ENCODE measurements around the gene MBD2.
A peak's percentile ranks its signal among the peaks of the same experiment; 100 is the strongest.

Gene MBD2, protein sequence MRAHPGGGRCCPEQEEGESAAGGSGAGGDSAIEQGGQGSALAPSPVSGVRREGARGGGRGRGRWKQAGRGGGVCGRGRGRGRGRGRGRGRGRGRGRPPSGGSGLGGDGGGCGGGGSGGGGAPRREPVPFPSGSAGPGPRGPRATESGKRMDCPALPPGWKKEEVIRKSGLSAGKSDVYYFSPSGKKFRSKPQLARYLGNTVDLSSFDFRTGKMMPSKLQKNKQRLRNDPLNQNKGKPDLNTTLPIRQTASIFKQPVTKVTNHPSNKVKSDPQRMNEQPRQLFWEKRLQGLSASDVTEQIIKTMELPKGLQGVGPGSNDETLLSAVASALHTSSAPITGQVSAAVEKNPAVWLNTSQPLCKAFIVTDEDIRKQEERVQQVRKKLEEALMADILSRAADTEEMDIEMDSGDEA

GRCh38 chr18:54224379-54225014 lies at the start of gene MBD2:
MBD2 (minus strand) TSS chr18:54224669; CDS start chr18:54224559, 110 bp downstream.
- peak; percentile 87 for TF ChIP-seq YY1 (IDR thresholded peaks at IDR 0.05; ENCODE audit: low read depth)
- TF ChIP-seq TAF1 (IDR thresholded peaks at IDR 0.05; ENCODE audit: low read depth), result peak; percentile 70
- 0 out of 2 replicates have a peak, but pooled peaks have one; percentile 32 for TF ChIP-seq ZBTB7A (IDR thresholded peaks at IDR 0.05; ENCODE audit: low read depth)
- TF ChIP-seq TEAD4 (IDR thresholded peaks at IDR 0.05), result peak; percentile 57; the same call in 1 of the 2 replicates
- no peak for TF ChIP-seq CEBPB (IDR thresholded peaks at IDR 0.05)
- TF ChIP-seq TCF12 (IDR thresholded peaks at IDR 0.05; ENCODE audit: low read depth), result peak; percentile 34; the same call in 1 of the 2 replicates

- TF ChIP-seq TAF1 (IDR thresholded peaks at IDR 0.05; ENCODE audit: low read depth), result no peak
- TF ChIP-seq REST (IDR thresholded peaks at IDR 0.05; ENCODE audit: low read depth), result no peak
- TF ChIP-seq, protein P1, sequence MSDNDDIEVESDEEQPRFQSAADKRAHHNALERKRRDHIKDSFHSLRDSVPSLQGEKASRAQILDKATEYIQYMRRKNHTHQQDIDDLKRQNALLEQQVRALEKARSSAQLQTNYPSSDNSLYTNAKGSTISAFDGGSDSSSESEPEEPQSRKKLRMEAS (IDR thresholded peaks at IDR 0.05), result peak; percentile 79
- TF ChIP-seq ZBTB7A (IDR thresholded peaks at IDR 0.05; ENCODE audit: low read depth), result 0 out of 2 replicates have a peak, but pooled peaks have one; percentile 49
- no peak for TF ChIP-seq YY1 (IDR thresholded peaks at IDR 0.05; ENCODE audit: low read depth)
- no peak for TF ChIP-seq EGR1 (IDR thresholded peaks at IDR 0.05)
- TF ChIP-seq TEAD4 (IDR thresholded peaks at IDR 0.05), result no peak
- TF ChIP-seq USF1 (IDR thresholded peaks at IDR 0.05), result 0 out of 2 replicates have a peak, but pooled peaks have one; percentile 51
- TF ChIP-seq CEBPB (IDR thresholded peaks at IDR 0.05), result no peak
- no peak for TF ChIP-seq CREB1 (IDR thresholded peaks at IDR 0.05; ENCODE audit: low read depth)
- no peak; the same call in 1 of the 2 replicates for TF ChIP-seq NFIC (IDR thresholded peaks at IDR 0.05)
- TF ChIP-seq TCF12 (IDR thresholded peaks at IDR 0.05; ENCODE audit: low read depth), result no peak
- no peak for TF ChIP-seq EP300 (IDR thresholded peaks at IDR 0.05; ENCODE audit: borderline replicate concordance)
- no peak for TF ChIP-seq FOXM1 (IDR thresholded peaks at IDR 0.05; ENCODE audit: borderline replicate concordance, low read depth)
- peak; percentile 58 for TF ChIP-seq RAD21 (IDR thresholded peaks at IDR 0.05; ENCODE audit: low read depth)
Observed at GRCh38 chr18:54269893-54270844, 45.7 kb upstream of the MBD2 start.

DNA sequence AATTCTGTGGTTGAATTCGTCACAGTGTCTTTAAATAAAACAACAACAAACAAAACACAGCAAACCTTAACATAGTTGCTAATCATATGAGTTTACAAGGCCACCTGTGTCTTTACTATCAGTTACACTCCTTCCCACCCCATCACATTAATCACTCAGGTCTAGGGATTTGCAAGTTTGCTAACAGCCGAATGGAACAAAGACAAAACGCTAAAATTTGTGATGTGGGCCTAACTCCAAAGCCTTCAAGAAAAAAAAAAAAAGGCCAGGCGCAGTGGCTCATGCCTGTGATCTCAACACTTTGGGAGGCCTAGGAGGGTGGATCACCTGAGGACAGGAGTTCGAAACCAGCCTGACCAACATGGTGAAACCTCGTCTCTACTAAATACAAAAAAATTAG lies 44.3 kb upstream of the MBD2 start:
- no peak for TF ChIP-seq TAF1 (IDR thresholded peaks at IDR 0.05; ENCODE audit: low read depth)
- no peak for TF ChIP-seq EGR1 (IDR thresholded peaks at IDR 0.05)
- TF ChIP-seq YY1 (IDR thresholded peaks at IDR 0.05; ENCODE audit: low read depth), result no peak
- TF ChIP-seq ZBTB7A (IDR thresholded peaks at IDR 0.05; ENCODE audit: low read depth), result no peak
- no peak for TF ChIP-seq CREB1 (IDR thresholded peaks at IDR 0.05; ENCODE audit: low read depth)
- TF ChIP-seq USF1 (IDR thresholded peaks at IDR 0.05), result no peak
- no peak for TF ChIP-seq REST (IDR thresholded peaks at IDR 0.05; ENCODE audit: low read depth)
- TF ChIP-seq EP300 (IDR thresholded peaks at IDR 0.05; ENCODE audit: borderline replicate concordance), result no peak
- no peak for TF ChIP-seq FOXM1 (IDR thresholded peaks at IDR 0.05; ENCODE audit: borderline replicate concordance, low read depth)
- TF ChIP-seq TCF12 (IDR thresholded peaks at IDR 0.05; ENCODE audit: low read depth), result no peak
- no peak for TF ChIP-seq CEBPB (IDR thresholded peaks at IDR 0.05)
- no peak for TF ChIP-seq NFIC (IDR thresholded peaks at IDR 0.05)
- no peak for TF ChIP-seq TEAD4 (IDR thresholded peaks at IDR 0.05)
- TF ChIP-seq RAD21 (IDR thresholded peaks at IDR 0.05; ENCODE audit: low read depth), result no peak
- TF ChIP-seq, protein P1 (IDR thresholded peaks at IDR 0.05), result no peak

DNA sequence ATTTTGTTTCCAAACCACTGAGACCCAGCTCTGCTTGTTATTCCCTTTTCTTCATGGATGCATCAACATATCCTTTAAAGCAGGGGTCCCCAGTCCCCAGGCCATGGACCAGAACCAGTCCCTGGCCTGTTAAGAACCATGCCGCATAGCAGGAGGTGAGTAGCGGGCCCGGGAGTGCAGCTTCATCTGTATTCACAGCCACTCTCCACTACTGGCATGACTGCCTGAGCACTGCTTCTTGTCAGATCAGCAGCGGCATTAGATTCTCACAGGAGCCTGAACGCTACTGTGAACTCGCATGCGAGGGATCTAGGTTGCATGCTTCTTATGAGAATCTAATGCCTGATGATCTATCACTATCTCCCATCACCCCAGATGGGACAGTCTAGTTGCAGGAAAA lies 43.2 kb upstream of the MBD2 start:
- TF ChIP-seq ZBTB7A (IDR thresholded peaks at IDR 0.05; ENCODE audit: low read depth), result no peak
- no peak for TF ChIP-seq CEBPB (IDR thresholded peaks at IDR 0.05)
- TF ChIP-seq USF1 (IDR thresholded peaks at IDR 0.05), result no peak
- TF ChIP-seq, protein P1 (IDR thresholded peaks at IDR 0.05), result no peak

Data from Ishikawa (cell line).